ENCODE data around the gene ZNF862. TPM values are rescaled to one million over a fixed set of nuclear protein-coding genes. Genes with fewer than 3 reads are reported as not detected.

The ZNF862 gene
- total and polyA plus RNA-seq, 10 of the 15 experiments (the other 5 are each of a cell fraction or from before 2014, with no cell fraction given): 0.49 to 7.7 (median 3.5) TPM

DNA sequence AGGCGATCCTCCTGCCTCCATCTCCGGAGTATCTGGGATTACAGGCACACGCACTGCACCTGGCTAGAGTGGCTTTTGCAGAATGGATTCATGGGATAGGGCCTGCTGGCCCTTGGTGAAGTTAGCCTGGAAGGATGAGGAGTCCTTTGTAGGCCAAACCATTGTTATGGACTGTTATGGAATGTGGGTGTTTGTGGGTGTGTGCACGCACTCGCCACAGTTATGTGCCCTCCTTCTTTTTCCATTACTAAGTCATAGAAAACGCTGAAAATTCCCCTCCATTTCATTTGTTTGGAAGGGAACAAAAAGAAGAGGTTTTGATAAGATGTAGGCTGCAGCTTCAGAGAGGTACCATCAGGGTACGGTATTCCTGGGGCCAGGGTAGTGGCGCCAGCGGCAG lies 15.0 kb downstream of the ZNF862 start:
- intact Hi-C loops (cut with micrococcal nuclease; ENCODE audit: unreplicated experiment): no loop called here
- no peaks in the 10 kb centered on the region for H3K36me3 ChIP-seq (ENCODE audit: control insufficient read depth in 2 of 2, insufficient read depth in 2 of 2, low read length in 1 of 2)
- H3K9ac ChIP-seq (ENCODE audit: control insufficient read depth, insufficient read depth, low read length): no peak overlapping the region
- no peaks in the 10 kb centered on the region for H3K9me3 ChIP-seq (replicated peaks; ENCODE audit: control insufficient read depth, insufficient read depth, low read length)
- H3K4me3 ChIP-seq: no peak overlapping the region
- no peak for TF ChIP-seq SREBF2 (IDR thresholded peaks at IDR 0.05; ENCODE audit: low read length)
- TF ChIP-seq PAX5 (IDR thresholded peaks at IDR 0.05; ENCODE audit: borderline replicate concordance, low read depth, low read length): no peak
- no peak for TF ChIP-seq ZBED1 (IDR thresholded peaks at IDR 0.05; ENCODE audit: borderline replicate concordance)
- TF ChIP-seq, protein P1, sequence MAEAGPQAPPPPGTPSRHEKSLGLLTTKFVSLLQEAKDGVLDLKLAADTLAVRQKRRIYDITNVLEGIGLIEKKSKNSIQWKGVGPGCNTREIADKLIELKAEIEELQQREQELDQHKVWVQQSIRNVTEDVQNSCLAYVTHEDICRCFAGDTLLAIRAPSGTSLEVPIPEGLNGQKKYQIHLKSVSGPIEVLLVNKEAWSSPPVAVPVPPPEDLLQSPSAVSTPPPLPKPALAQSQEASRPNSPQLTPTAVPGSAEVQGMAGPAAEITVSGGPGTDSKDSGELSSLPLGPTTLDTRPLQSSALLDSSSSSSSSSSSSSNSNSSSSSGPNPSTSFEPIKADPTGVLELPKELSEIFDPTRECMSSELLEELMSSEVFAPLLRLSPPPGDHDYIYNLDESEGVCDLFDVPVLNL (IDR thresholded peaks at IDR 0.05; ENCODE audit: low read depth, low read length): no peak
- TF ChIP-seq SMC3 (IDR thresholded peaks at IDR 0.05; ENCODE audit: borderline replicate concordance, low read length): no peak
- TF ChIP-seq ZNF217 (IDR thresholded peaks at IDR 0.05): no peak
- no peak for TF ChIP-seq POLR2AphosphoS5 (IDR thresholded peaks at IDR 0.05; ENCODE audit: low read length)
- TF ChIP-seq ATF7 (IDR thresholded peaks at IDR 0.05; ENCODE audit: low read depth): no peak
- no peak for TF ChIP-seq SP1 (IDR thresholded peaks at IDR 0.05; ENCODE audit: low read depth, low read length)
- TF ChIP-seq BCL11A (IDR thresholded peaks at IDR 0.05; ENCODE audit: low read depth, low read length): no peak
- TF ChIP-seq, protein P2, sequence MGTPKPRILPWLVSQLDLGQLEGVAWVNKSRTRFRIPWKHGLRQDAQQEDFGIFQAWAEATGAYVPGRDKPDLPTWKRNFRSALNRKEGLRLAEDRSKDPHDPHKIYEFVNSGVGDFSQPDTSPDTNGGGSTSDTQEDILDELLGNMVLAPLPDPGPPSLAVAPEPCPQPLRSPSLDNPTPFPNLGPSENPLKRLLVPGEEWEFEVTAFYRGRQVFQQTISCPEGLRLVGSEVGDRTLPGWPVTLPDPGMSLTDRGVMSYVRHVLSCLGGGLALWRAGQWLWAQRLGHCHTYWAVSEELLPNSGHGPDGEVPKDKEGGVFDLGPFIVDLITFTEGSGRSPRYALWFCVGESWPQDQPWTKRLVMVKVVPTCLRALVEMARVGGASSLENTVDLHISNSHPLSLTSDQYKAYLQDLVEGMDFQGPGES (IDR thresholded peaks at IDR 0.05): no peak
- no peak for TF ChIP-seq ZNF384 (IDR thresholded peaks at IDR 0.05; ENCODE audit: borderline replicate concordance, low read depth, low read length)
- ChIA-PET SMC1A (ENCODE audit: uncharacterized antibody, unreplicated experiment) (no interaction called here), RAD21 (ENCODE audit: unreplicated experiment) (no interaction called here), POLR2A (no interaction called here), CTCF (no interaction called here)
- DNase-seq (ENCODE audit: low read depth, low spot score) (no peak), FAIRE-seq (no peak), ATAC-seq (no peak)
- H3K4me2 ChIP-seq (ENCODE audit: control insufficient read depth, insufficient read depth): no peak overlapping the region
- in situ Hi-C loops (cut with MboI): no loop called here
- 89% methylated on average over 9 of the region's 9 CpGs for WGBS (ENCODE audit: insufficient coverage, insufficient replicate concordance, low lambda C conversion rate, missing lambda C conversion rate)
- BruUV-seq (replicated peaks): no TSS peak
- no peaks in the 10 kb centered on the region for H3K27me3 ChIP-seq (replicated peaks in 1 of 2; ENCODE audit: control insufficient read depth in 2 of 2, insufficient read depth in 2 of 2, low read length in 1 of 2)
- no peaks in the 10 kb centered on the region for H4K20me1 ChIP-seq (ENCODE audit: control insufficient read depth, insufficient read depth)
- H3K27ac ChIP-seq (ENCODE audit: control insufficient read depth, insufficient read depth): no peak overlapping the region
- H3K79me2 ChIP-seq (ENCODE audit: control insufficient read depth, insufficient read depth, low read length): no peaks in the 10 kb centered on the region
- no peaks in the 10 kb centered on the region for H3K4me1 ChIP-seq (ENCODE audit: control insufficient read depth, insufficient read depth, low read length)
- H2AFZ ChIP-seq (ENCODE audit: control insufficient read depth, low read depth, low read length): no peak overlapping the region

Measured in GM12878 (cell line).